ENCODE data around the gene PADI2. TPM values are rescaled to one million over a fixed set of nuclear protein-coding genes. Genes with fewer than 3 reads are reported as not detected.

The PADI2 gene
- total and polyA plus RNA-seq, 9 of the 15 experiments (the other 6 are each of a cell fraction or from before 2014, with no cell fraction given) = 0.01 to 0.11 (median 0.01) TPM; not detected in 5

DNA sequence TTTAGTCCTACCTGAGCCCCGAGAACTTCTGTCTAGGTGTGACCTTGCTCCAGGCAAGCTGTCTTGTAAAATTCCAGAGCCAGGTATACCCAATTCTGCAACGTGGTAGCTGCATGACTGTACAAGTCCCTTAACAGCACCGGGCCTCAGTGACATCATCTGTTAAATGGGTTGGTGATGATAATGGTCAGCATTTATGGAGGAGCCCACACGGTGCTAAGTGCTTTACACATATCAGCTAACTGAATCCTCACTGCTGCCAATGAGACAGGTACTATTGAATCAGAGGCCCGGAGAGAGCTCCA is 48.5 kb upstream of the PADI2 start:
- TF ChIP-seq ADNP (tag; IDR thresholded peaks at IDR 0.05) (peak; percentile 41; the same call in 1 of the 2 replicates), RBM25 (IDR thresholded peaks at IDR 0.05; ENCODE audit: low read depth, low read length, severe bottlenecking) (peak; percentile 63), BCOR (IDR thresholded peaks at IDR 0.05) (0 out of 2 replicates have a peak, but pooled peaks have one; percentile 4), NR2F6 (CRISPR knock-in tag; IDR thresholded peaks at IDR 0.05) (no peak)
- no peaks in the 10 kb centered on the region for H3K36me3 ChIP-seq (ENCODE audit: control insufficient read depth, insufficient read depth, low read length)
- intact Hi-C loops (cut with micrococcal nuclease) (no loop called here), in situ Hi-C loops (cut with MboI) (no loop called here)
- no peaks in the 10 kb centered on the region for H3K9me3 ChIP-seq (replicated peaks; ENCODE audit: control insufficient read depth, insufficient read depth, low read depth, low read length)
- no TSS peak for BruUV-seq (replicated peaks)
- no peak overlapping the region for H3K27ac ChIP-seq (ENCODE audit: extremely low read depth, low read depth, low read length)
- no peaks in the 10 kb centered on the region for H3K79me2 ChIP-seq (ENCODE audit: control insufficient read depth, insufficient read depth, low read length)
- WGBS (ENCODE audit: insufficient coverage, low coverage, missing lambda C conversion rate) = 0% methylated on average over 5 of the region's 5 CpGs
- no peak overlapping the region for H3K4me2 ChIP-seq (ENCODE audit: insufficient read depth, low read length)
- H3K9me1 ChIP-seq (ENCODE audit: control insufficient read depth, insufficient read depth, low read length) = no peaks in the 10 kb centered on the region
- FAIRE-seq (no peak), DNase-seq (ENCODE audit: extremely low read depth in 1 of 4, low spot score in 3 of 4) (peak in 1 of 4 experiments; percentile 6), ATAC-seq (no peak)
- H4K20me1 ChIP-seq (replicated peaks; ENCODE audit: control insufficient read depth, insufficient read depth, low read length) = no peaks in the 10 kb centered on the region; the same call in 1 of the 2 replicates
- no peak overlapping the region for H2AFZ ChIP-seq (ENCODE audit: low read depth, low read length)
- H3K9ac ChIP-seq (ENCODE audit: insufficient read depth in 1 of 2, low read depth in 2 of 2, low read length in 2 of 2) = no peak overlapping the region
- no peak overlapping the region for H3K4me3 ChIP-seq
- CTCF ChIA-PET (ENCODE audit: low intra/inter-chr PET ratio) = interaction anchor here (0.7 kb wide), 1 partner anchor 68 kb away, joined by 3 read pairs; no protein-coding TSS in a partner anchor
- no peaks in the 10 kb centered on the region for H3K4me1 ChIP-seq (replicated peaks in 1 of 2; ENCODE audit: control insufficient read depth in 2 of 2, insufficient read depth in 2 of 2, low read length in 2 of 2)
- peaks cover 17 to 34% of the 10 kb centered on the region in 2 experiments for H3K27me3 ChIP-seq (ENCODE audit: control insufficient read depth in 2 of 2, insufficient read depth in 2 of 2, low read length in 2 of 2)
- POLR2A ChIA-PET = interaction anchor here (1.0 kb wide), 1 partner anchor 262 kb away, joined by 3 read pairs; no protein-coding TSS in a partner anchor

DNA sequence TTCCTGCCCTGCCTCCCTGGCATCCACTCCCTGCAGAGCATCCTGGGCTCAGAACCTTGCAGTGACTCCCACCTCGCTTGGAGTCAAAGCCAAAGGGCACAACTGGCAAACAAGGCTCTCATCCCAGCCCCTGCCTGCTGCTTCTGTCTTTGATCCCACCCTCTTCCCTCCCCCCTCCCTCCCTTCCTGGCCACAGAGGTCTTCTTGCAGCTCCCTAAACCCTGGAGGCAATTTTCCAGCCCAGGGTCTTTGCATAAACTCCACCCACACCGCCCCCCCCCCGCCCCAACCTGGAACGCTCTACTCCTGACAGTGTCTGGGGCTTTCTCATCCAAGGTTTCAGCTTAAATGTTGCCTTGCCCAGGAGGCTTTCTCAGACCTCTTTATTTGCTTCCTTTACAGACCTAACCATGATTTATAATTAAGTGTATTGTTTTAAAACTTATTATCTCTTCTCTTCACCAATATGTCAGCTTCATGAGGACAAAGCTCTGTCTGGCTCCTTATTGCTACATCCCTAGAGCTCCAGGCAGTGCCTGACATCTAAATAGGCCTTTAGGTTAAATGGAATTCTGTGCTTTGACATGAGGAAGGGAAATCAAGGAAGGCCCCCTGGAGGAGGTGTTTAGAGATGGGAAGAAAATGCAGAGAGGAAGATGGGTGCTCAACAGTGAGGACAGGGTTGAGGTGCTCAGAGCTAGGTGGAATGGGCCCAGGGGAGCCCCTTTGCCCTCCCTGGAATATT is 48.0 kb upstream of the PADI2 start:
- intact Hi-C loops (cut with micrococcal nuclease) = no loop called here
- Histone ChIP-seq H3K4me2 (ENCODE audit: insufficient read depth, low read length) (no peak overlapping the region), H3K4me3 (no peak overlapping the region), H2AFZ (ENCODE audit: low read depth, low read length) (no peak overlapping the region), H3K9ac (ENCODE audit: insufficient read depth in 1 of 2, low read depth in 2 of 2, low read length in 2 of 2) (no peak overlapping the region), H4K20me1 (replicated peaks; ENCODE audit: control insufficient read depth, insufficient read depth, low read length) (no peaks in the 10 kb centered on the region; the same call in 1 of the 2 replicates), H3K9me1 (ENCODE audit: control insufficient read depth, insufficient read depth, low read length) (no peaks in the 10 kb centered on the region), H3K27ac (ENCODE audit: extremely low read depth, low read depth, low read length) (no peak overlapping the region), H3K4me1 (replicated peaks in 1 of 2; ENCODE audit: control insufficient read depth in 2 of 2, insufficient read depth in 2 of 2, low read length in 2 of 2) (no peaks in the 10 kb centered on the region), H3K9me3 (replicated peaks; ENCODE audit: control insufficient read depth, insufficient read depth, low read depth, low read length) (no peaks in the 10 kb centered on the region), H3K27me3 (ENCODE audit: control insufficient read depth in 2 of 2, insufficient read depth in 2 of 2, low read length in 2 of 2) (peaks cover 17 to 39% of the 10 kb centered on the region in 2 experiments), H3K79me2 (ENCODE audit: control insufficient read depth, insufficient read depth, low read length) (no peaks in the 10 kb centered on the region), H3K36me3 (ENCODE audit: control insufficient read depth, insufficient read depth, low read length) (no peaks in the 10 kb centered on the region)
- no TSS peak for BruUV-seq (replicated peaks)
- 0% methylated on average over 3 of the region's 4 CpGs for WGBS (ENCODE audit: insufficient coverage, low coverage, missing lambda C conversion rate)
- TF ChIP-seq MEF2A (IDR thresholded peaks at IDR 0.05; ENCODE audit: control insufficient read depth, low read depth, low read length) (no peak), RBM25 (IDR thresholded peaks at IDR 0.05; ENCODE audit: low read depth, low read length, severe bottlenecking) (peak; percentile 85), BCOR (IDR thresholded peaks at IDR 0.05) (0 out of 2 replicates have a peak, but pooled peaks have one; percentile 14), ZFP36 (IDR thresholded peaks at IDR 0.05; ENCODE audit: low read depth, low read length, partially characterized antibody) (peak; percentile 95)
- FAIRE-seq (no peak), DNase-seq (ENCODE audit: extremely low read depth in 1 of 4, low spot score in 3 of 4) (peak in 1 of 4 experiments; percentile 7), ATAC-seq (no peak)
- ChIA-PET CTCF (ENCODE audit: low intra/inter-chr PET ratio) (no interaction called here), POLR2A (interaction anchor here (0.5 to 1.0 kb wide), 3 partner anchors 262 to 799 kb away, joined by 3 to 5 read pairs (median 3); no protein-coding TSS in a partner anchor)
- in situ Hi-C loops (cut with MboI) = no loop called here
